Smooth muscle cell (in vitro differentiated cells): ENCODE data around the gene RANBP3. TPM values are rescaled to one million over a fixed set of nuclear protein-coding genes. Genes with fewer than 3 reads are reported as not detected.

Experiments
- DNase-seq: peaks from one replicate; lab custom pipeline; 2025; ENCODE audit not compliant: unreplicated experiment; lab: John Stamatoyannopoulos, UW
- H2AFZ ChIP-seq: fragments of 200-600 bp; sonication (generic); 2 replicates; pipeline ENCODE4 v1.6.0; 2016; ENCODE audit warnings: antibody characterized with exemption, low read depth, mild to moderate bottlenecking
- H3F3A ChIP-seq: fragments of 200-600 bp; sonication (generic); 2 replicates; pipeline ENCODE4 v1.6.0; 2017; ENCODE audit warnings: antibody characterized with exemption, low read depth
- H3K27ac ChIP-seq: fragments of 200-600 bp; sonication (generic); 2 replicates; pipeline ENCODE4 v1.5.1; 2016; ENCODE audit warnings: low read depth, mild to moderate bottlenecking
- H3K27me3 ChIP-seq: fragments of 200-600 bp; sonication (generic); 2 replicates; pipeline ENCODE4 v1.6.1; 2016; ENCODE audit warnings: low read depth, mild to moderate bottlenecking
- H3K36me3 ChIP-seq: fragments of 200-600 bp; sonication (generic); 2 replicates; pipeline ENCODE4 v1.5.1; 2016; ENCODE audit warnings: low read depth
- H3K4me1 ChIP-seq: fragments of 200-600 bp; sonication (generic); 2 replicates; pipeline ENCODE4 v1.5.1; 2016; ENCODE audit warnings: low read depth
- H3K4me2 ChIP-seq: fragments of 200-600 bp; sonication (generic); 2 replicates; pipeline ENCODE4 v1.6.0; 2016; ENCODE audit warnings: mild to moderate bottlenecking
- H3K4me3 ChIP-seq: fragments of 200-600 bp; sonication (generic); 2 replicates; pipeline ENCODE4 v1.5.1; 2016; ENCODE audit warnings: mild to moderate bottlenecking
- H3K79me2 ChIP-seq: fragments of 200-600 bp; sonication (generic); 2 replicates; pipeline ENCODE4 v1.6.0; 2016; ENCODE audit warnings: low read depth, mild to moderate bottlenecking
- H3K9ac ChIP-seq: fragments of 200-600 bp; sonication (generic); 2 replicates; pipeline ENCODE4 v1.6.0; 2016; ENCODE audit warnings: low read depth
- H3K9me3 ChIP-seq: fragments of 200-600 bp; sonication (generic); replicated peaks from 2 replicates; pipeline ENCODE4 v1.5.1; 2016; ENCODE audit warnings: low read depth
- H4K20me1 ChIP-seq: fragments of 200-600 bp; sonication (generic); 2 replicates; pipeline ENCODE4 v1.6.0; 2016; ENCODE audit warnings: low read depth
- CTCF ChIP-seq: fragments of 200-600 bp; sonication (generic); IDR thresholded peaks from 2 replicates; pipeline ENCODE4 v1.5.1; 2017; ENCODE audit warnings: borderline replicate concordance, mild to moderate bottlenecking, antibody characterized with exemption; ENCODE audit not compliant: insufficient read depth, poor library complexity, severe bottlenecking
- WGBS: methylation state at CpG from one replicate; pipeline ENCODE4 v1.1.7; 2016; ENCODE audit warnings: low lambda C conversion rate; 5-methylcytosine and 5-hydroxymethylcytosine counted together
- polyA plus RNA-seq: library from polyadenylated mRNA; unstranded; fragments of >200 nt; fragmentation: Nextera tagmentation; extraction: Ambion mirVana; gene quantifications from 2 replicates; pipeline ENCODE4 v1.2.1, GENCODE V29; 2016
- total RNA-seq: library from RNA; depleted of rRNA; stranded (reverse); fragments of >200 nt; gene quantifications from 2 replicates; pipeline ENCODE4 v1.2.3, GENCODE V29; 2014

RANBP3 gene
- total and polyA plus RNA-seq, 2 experiments from 2014 or later = 13.4 to 65.8 TPM

- Histone ChIP-seq H4K20me1 (no peaks in the 10 kb centered on the region), H3K79me2 (no peaks in the 10 kb centered on the region), H3K4me1 (no peaks in the 10 kb centered on the region), H2AFZ (peak overlapping the region; percentile 7), H3K27me3 (no peaks in the 10 kb centered on the region), H3F3A (no peaks in the 10 kb centered on the region), H3K4me2 (peak overlapping the region; percentile 23), H3K4me3 (no peak overlapping the region), H3K9ac (no peak overlapping the region), H3K36me3 (no peaks in the 10 kb centered on the region), H3K9me3 (no peaks in the 10 kb centered on the region), H3K27ac (no peak overlapping the region)
- no peak for DNase-seq
- WGBS = 86% methylated on average over 12 of the region's 12 CpGs
- TF ChIP-seq CTCF = no peak
Measured at GRCh38 chr19:5985098-5985783, 7.3 kb upstream of the RANBP3 start.

GRCh38 chr19:5984600-5984999, 6.7 kb upstream of the RANBP3 start:
- Histone ChIP-seq H3K36me3 (no peaks in the 10 kb centered on the region), H3K4me3 (no peak overlapping the region), H3K9me3 (no peaks in the 10 kb centered on the region), H2AFZ (no peak overlapping the region), H3K9ac (no peak overlapping the region), H3F3A (no peaks in the 10 kb centered on the region), H3K27me3 (no peaks in the 10 kb centered on the region), H3K4me2 (peak overlapping the region; percentile 23), H3K4me1 (no peaks in the 10 kb centered on the region), H3K27ac (no peak overlapping the region), H4K20me1 (no peaks in the 10 kb centered on the region), H3K79me2 (peaks cover 3% of the 10 kb centered on the region)
- TF ChIP-seq CTCF = no peak
- DNase-seq = no peak
- 92% methylated on average over 4 of the region's 4 CpGs for WGBS

DNA sequence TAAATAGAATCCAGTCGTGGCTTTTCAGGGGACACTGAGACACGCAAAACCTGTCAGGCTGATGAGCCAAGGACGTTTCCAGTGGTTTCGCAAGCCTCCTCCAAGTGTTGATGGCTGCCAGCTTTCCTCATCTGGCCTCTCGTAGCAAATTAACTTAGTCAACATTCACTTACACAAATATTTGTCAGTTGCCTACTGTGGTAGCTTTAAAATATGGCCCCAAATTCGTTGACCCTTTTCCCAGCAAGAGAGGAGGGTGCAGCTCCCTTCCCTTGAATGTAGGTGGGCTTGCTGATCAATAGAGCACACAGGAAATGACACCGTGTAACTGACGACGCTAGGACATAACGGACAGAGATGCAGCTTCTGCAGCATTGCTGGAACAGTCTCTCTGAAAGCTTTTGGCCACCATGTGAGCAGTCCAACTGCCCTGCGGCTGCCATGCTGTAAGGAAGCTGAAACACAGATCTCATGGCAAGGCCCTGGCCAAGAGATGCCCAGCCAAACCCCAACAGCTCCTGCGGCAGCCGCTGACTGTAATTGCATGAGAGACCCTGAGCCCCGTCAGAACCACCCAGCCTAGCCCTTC, 5.5 kb upstream of the RANBP3 start:
- no peak for DNase-seq
- Histone ChIP-seq H3F3A (no peaks in the 10 kb centered on the region), H3K79me2 (peaks cover 10% of the 10 kb centered on the region), H3K36me3 (no peaks in the 10 kb centered on the region), H3K4me1 (no peaks in the 10 kb centered on the region), H3K27ac (no peak overlapping the region), H4K20me1 (no peaks in the 10 kb centered on the region), H3K4me2 (no peak overlapping the region), H3K9me3 (no peaks in the 10 kb centered on the region), H3K27me3 (no peaks in the 10 kb centered on the region), H3K9ac (no peak overlapping the region), H2AFZ (no peak overlapping the region), H3K4me3 (no peak overlapping the region)
- no peak for TF ChIP-seq CTCF
- 73% methylated on average over 14 of the region's 14 CpGs for WGBS
